GM23338 (cell line): ENCODE data around the gene MYO1D. TPM values are rescaled to one million over a fixed set of nuclear protein-coding genes. Genes with fewer than 3 reads are reported as not detected.

Experiments used
- ATAC-seq: fragments of 200-7000 bp; cut with Tn5 transposase; 3 replicates; pipeline ENCODE4 v1.9.1; 2020
- DNase-seq: peaks from one replicate; pipeline ENCODE4 v3.0.0-alpha.2; 2015; ENCODE audit warnings: low spot score
- H2AFZ ChIP-seq: fragments of 200-600 bp; sonication (generic); 2 replicates; pipeline ENCODE4 v1.8.0; 2016; ENCODE audit warnings: antibody characterized with exemption, mild to moderate bottlenecking, moderate library complexity
- H3F3A ChIP-seq: fragments of 200-600 bp; sonication (generic); replicated peaks from 2 replicates; pipeline ENCODE4 v1.8.0; 2017; ENCODE audit warnings: antibody characterized with exemption, mixed run types, low read depth
- H3K27ac ChIP-seq: fragments of 200-600 bp; sonication (generic); 2 replicates; pipeline ENCODE4 v1.6.1; 2016; ENCODE audit warnings: low read depth
- H3K27me3 ChIP-seq: fragments of 200-600 bp; sonication (generic); 2 replicates; pipeline ENCODE4 v1.8.0; 2016; ENCODE audit warnings: mild to moderate bottlenecking, mixed run types, moderate library complexity; ENCODE audit not compliant: insufficient read depth
- H3K36me3 ChIP-seq: fragments of 200-600 bp; sonication (generic); 2 replicates; pipeline ENCODE4 v1.8.0; 2016; ENCODE audit warnings: mild to moderate bottlenecking; ENCODE audit not compliant: insufficient read depth
- H3K4me1 ChIP-seq: fragments of 200-600 bp; sonication (generic); 2 replicates; pipeline ENCODE4 v1.8.0; 2016; ENCODE audit warnings: mild to moderate bottlenecking, moderate library complexity; ENCODE audit not compliant: insufficient read depth
- H3K4me2 ChIP-seq: fragments of 200-600 bp; sonication (generic); 2 replicates; pipeline ENCODE4 v1.7.1; 2017; ENCODE audit warnings: mixed run types
- H3K4me3 ChIP-seq: fragments of 200-600 bp; sonication (generic); 2 replicates; pipeline ENCODE4 v1.6.1; 2016; ENCODE audit warnings: mixed run types
- H3K79me2 ChIP-seq: fragments of 200-600 bp; sonication (generic); replicated peaks from 2 replicates; pipeline ENCODE4 v1.8.0; 2017; ENCODE audit warnings: mild to moderate bottlenecking; ENCODE audit not compliant: insufficient read depth
- H3K9me2 ChIP-seq: fragments of 200-600 bp; sonication (generic); 2 replicates; pipeline ENCODE4 v1.8.0; 2017; ENCODE audit not compliant: insufficient read depth
- H4K20me1 ChIP-seq: fragments of 200-600 bp; sonication (generic); replicated peaks from 2 replicates; pipeline ENCODE4 v1.8.0; 2017; ENCODE audit warnings: mild to moderate bottlenecking; ENCODE audit not compliant: insufficient read depth
- H3K27ac Mint-ChIP-seq: 2 replicates; pipeline ENCODE4 v1.8.0; 2020; ENCODE audit warnings: inconsistent platforms, mild to moderate bottlenecking, moderate library complexity, mixed read lengths
- H3K27me3 Mint-ChIP-seq: 3 replicates; pipeline ENCODE4 v1.8.0; 2022; ENCODE audit warnings: low read depth, mild to moderate bottlenecking, moderate library complexity, mixed read lengths, inconsistent platforms; ENCODE audit not compliant: insufficient read depth, poor library complexity
- H3K36me3 Mint-ChIP-seq: 3 replicates; pipeline ENCODE4 v1.8.0; 2021; ENCODE audit warnings: low read depth, mild to moderate bottlenecking, inconsistent platforms, moderate library complexity, mixed read lengths
- H3K4me1 Mint-ChIP-seq: 3 replicates; pipeline ENCODE4 v1.8.0; 2020; ENCODE audit warnings: mild to moderate bottlenecking, inconsistent platforms, mixed read lengths
- H3K4me3 Mint-ChIP-seq: 3 replicates; pipeline ENCODE4 v1.8.0; 2021; ENCODE audit warnings: moderate library complexity, mild to moderate bottlenecking, inconsistent platforms, mixed read lengths
- H3K9me3 Mint-ChIP-seq: 3 replicates; pipeline ENCODE4 v1.8.0; 2020; ENCODE audit warnings: moderate library complexity, mild to moderate bottlenecking, inconsistent platforms, mixed read lengths
- CREB1 ChIP-seq: fragments of 250-450 bp; sonication (Bioruptor Pico); IDR thresholded peaks from 2 replicates; pipeline ENCODE4 v1.5.0; 2020; ENCODE audit warnings: low read depth, mild to moderate bottlenecking, moderate library complexity
- EZH2 ChIP-seq: fragments of 200-600 bp; sonication (generic); IDR thresholded peaks from one replicate; pipeline ENCODE4 v1.8.0; 2017; ENCODE audit warnings: antibody characterized with exemption, mild to moderate bottlenecking, low read depth; ENCODE audit not compliant: unreplicated experiment
- NANOG ChIP-seq: IDR thresholded peaks from 2 replicates; pipeline ENCODE4 v1.6.1; 2016; ENCODE audit warnings: antibody characterized with exemption, borderline replicate concordance
- POLR2AphosphoS5 ChIP-seq: IDR thresholded peaks from 2 replicates; pipeline ENCODE4 v1.6.1; 2016; ENCODE audit warnings: antibody characterized with exemption, low read depth
- ZNF114 ChIP-seq: fragments of 250-450 bp; sonication (Bioruptor Pico); IDR thresholded peaks from 2 replicates; pipeline ENCODE4 v1.5.0; 2020; ENCODE audit warnings: mild to moderate bottlenecking, moderate library complexity
- ZNF331 ChIP-seq: fragments of 250-450 bp; sonication (Bioruptor Pico); IDR thresholded peaks from 2 replicates; pipeline ENCODE4 v1.5.0; 2020; ENCODE audit warnings: low read depth, mild to moderate bottlenecking, moderate library complexity
- polyA plus RNA-seq: library from polyadenylated mRNA; unstranded; fragments of >200 nt; fragmentation: Nextera tagmentation; extraction: Ambion mirVana; gene quantifications from 2 replicates; pipeline ENCODE4 v1.2.1, GENCODE V29; 2016
- total RNA-seq: library from RNA; depleted of rRNA; stranded (reverse); fragments of >200 nt; shearing (Covaris generic); gene quantifications from 2 replicates; pipeline ENCODE4 v1.2.3, GENCODE V29; 2014
- TF ChIP-seq, protein P1 (sequence below): IDR thresholded peaks from one replicate; pipeline ENCODE4 v1.6.1; 2018; ENCODE audit warnings: antibody characterized with exemption; ENCODE audit not compliant: unreplicated experiment
- TF ChIP-seq, protein P2 (sequence below): IDR thresholded peaks from 2 replicates; pipeline ENCODE4 v1.6.1; 2016; ENCODE audit warnings: antibody characterized with exemption
- TF ChIP-seq, protein P3 (sequence below): fragments of 250-450 bp; sonication (Bioruptor Pico); IDR thresholded peaks from 2 replicates; pipeline ENCODE4 v1.5.0; 2020; ENCODE audit warnings: mild to moderate bottlenecking, moderate library complexity

The MYO1D gene
- total and polyA plus RNA-seq, 2 experiments from 2014 or later, result 8.6 to 28.6 TPM

DNA sequence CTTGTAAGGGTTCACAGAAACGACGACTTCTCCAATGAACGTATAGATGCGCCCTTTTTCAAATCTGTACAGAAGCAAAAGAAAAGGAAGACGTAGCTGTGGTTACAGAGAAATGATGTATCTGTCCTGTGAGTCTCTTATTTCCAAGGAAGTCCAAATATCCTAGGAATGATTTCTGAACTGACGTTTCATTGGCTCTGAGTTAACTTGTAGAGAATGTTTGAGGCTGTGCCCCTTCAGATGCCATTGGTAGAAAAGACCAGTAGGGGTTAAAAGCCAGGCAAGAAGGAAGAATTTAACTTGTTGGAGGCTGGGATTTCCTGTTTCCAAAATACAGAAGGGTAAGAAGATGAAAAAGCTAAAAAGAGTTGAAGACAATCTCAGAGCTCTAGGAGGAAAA lies 96.2 kb downstream of the MYO1D start:
- Mint-ChIP-seq H3K4me3 (no peak overlapping the region), H3K27me3 (peaks cover 1% of the 10 kb centered on the region), H3K4me1 (peaks cover 7% of the 10 kb centered on the region; the same call in 2 of the 3 replicates), H3K27ac (no peak overlapping the region), H3K36me3 (no peaks in the 10 kb centered on the region), H3K9me3 (no peaks in the 10 kb centered on the region)
- H3K27me3 ChIP-seq, result no peaks in the 10 kb centered on the region
- no peaks in the 10 kb centered on the region for H3K9me2 ChIP-seq
- no peaks in the 10 kb centered on the region for H3K36me3 ChIP-seq
- H4K20me1 ChIP-seq, result no peaks in the 10 kb centered on the region
- peak; percentile 48 for DNase-seq
- H3K4me2 ChIP-seq, result no peak overlapping the region
- TF ChIP-seq, protein P1, sequence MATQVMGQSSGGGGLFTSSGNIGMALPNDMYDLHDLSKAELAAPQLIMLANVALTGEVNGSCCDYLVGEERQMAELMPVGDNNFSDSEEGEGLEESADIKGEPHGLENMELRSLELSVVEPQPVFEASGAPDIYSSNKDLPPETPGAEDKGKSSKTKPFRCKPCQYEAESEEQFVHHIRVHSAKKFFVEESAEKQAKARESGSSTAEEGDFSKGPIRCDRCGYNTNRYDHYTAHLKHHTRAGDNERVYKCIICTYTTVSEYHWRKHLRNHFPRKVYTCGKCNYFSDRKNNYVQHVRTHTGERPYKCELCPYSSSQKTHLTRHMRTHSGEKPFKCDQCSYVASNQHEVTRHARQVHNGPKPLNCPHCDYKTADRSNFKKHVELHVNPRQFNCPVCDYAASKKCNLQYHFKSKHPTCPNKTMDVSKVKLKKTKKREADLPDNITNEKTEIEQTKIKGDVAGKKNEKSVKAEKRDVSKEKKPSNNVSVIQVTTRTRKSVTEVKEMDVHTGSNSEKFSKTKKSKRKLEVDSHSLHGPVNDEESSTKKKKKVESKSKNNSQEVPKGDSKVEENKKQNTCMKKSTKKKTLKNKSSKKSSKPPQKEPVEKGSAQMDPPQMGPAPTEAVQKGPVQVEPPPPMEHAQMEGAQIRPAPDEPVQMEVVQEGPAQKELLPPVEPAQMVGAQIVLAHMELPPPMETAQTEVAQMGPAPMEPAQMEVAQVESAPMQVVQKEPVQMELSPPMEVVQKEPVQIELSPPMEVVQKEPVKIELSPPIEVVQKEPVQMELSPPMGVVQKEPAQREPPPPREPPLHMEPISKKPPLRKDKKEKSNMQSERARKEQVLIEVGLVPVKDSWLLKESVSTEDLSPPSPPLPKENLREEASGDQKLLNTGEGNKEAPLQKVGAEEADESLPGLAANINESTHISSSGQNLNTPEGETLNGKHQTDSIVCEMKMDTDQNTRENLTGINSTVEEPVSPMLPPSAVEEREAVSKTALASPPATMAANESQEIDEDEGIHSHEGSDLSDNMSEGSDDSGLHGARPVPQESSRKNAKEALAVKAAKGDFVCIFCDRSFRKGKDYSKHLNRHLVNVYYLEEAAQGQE, result no peak
- TF ChIP-seq CREB1 (CRISPR knock-in tag), result no peak
- no peak for TF ChIP-seq ZNF114 (CRISPR knock-in tag)
- TF ChIP-seq, protein P2, sequence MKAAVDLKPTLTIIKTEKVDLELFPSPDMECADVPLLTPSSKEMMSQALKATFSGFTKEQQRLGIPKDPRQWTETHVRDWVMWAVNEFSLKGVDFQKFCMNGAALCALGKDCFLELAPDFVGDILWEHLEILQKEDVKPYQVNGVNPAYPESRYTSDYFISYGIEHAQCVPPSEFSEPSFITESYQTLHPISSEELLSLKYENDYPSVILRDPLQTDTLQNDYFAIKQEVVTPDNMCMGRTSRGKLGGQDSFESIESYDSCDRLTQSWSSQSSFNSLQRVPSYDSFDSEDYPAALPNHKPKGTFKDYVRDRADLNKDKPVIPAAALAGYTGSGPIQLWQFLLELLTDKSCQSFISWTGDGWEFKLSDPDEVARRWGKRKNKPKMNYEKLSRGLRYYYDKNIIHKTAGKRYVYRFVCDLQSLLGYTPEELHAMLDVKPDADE, result no peak
- H3K79me2 ChIP-seq, result no peaks in the 10 kb centered on the region
- H3K4me3 ChIP-seq, result no peak overlapping the region
- ATAC-seq, result no peak
- no peak overlapping the region for H3K27ac ChIP-seq
- H2AFZ ChIP-seq, result no peak overlapping the region
- no peaks in the 10 kb centered on the region for H3F3A ChIP-seq
- no peaks in the 10 kb centered on the region for H3K4me1 ChIP-seq

DNA sequence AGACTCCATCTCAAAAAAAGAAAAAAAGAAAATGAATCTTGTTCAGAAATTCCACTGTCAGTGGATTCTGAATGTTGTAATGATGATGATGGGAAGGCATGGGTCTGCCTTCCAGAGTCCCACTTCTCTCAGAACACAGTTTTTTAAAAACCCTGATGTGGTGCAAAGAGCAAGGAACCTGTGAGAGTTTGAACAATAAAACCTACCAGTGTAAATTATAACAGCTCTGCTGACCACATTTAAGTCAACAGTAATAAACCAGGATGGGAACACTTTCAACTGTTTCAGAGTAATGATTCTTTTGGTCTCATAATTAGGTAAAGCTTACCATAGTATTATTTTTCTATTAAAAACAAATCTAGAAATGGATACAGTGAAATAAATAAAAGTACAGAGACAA lies 99.0 kb downstream of the MYO1D start:
- Histone ChIP-seq H3K4me2 (no peak overlapping the region), H3K9me2 (no peaks in the 10 kb centered on the region), H3K27ac (no peak overlapping the region), H3F3A (no peaks in the 10 kb centered on the region), H3K36me3 (no peaks in the 10 kb centered on the region), H3K27me3 (no peaks in the 10 kb centered on the region), H3K79me2 (no peaks in the 10 kb centered on the region), H2AFZ (no peak overlapping the region), H3K4me1 (no peaks in the 10 kb centered on the region), H4K20me1 (no peaks in the 10 kb centered on the region), H3K4me3 (no peak overlapping the region)
- ATAC-seq (no peak), DNase-seq (no peak)
- no peak for TF ChIP-seq NANOG
- no peak for TF ChIP-seq POLR2AphosphoS5
- TF ChIP-seq, protein P3, sequence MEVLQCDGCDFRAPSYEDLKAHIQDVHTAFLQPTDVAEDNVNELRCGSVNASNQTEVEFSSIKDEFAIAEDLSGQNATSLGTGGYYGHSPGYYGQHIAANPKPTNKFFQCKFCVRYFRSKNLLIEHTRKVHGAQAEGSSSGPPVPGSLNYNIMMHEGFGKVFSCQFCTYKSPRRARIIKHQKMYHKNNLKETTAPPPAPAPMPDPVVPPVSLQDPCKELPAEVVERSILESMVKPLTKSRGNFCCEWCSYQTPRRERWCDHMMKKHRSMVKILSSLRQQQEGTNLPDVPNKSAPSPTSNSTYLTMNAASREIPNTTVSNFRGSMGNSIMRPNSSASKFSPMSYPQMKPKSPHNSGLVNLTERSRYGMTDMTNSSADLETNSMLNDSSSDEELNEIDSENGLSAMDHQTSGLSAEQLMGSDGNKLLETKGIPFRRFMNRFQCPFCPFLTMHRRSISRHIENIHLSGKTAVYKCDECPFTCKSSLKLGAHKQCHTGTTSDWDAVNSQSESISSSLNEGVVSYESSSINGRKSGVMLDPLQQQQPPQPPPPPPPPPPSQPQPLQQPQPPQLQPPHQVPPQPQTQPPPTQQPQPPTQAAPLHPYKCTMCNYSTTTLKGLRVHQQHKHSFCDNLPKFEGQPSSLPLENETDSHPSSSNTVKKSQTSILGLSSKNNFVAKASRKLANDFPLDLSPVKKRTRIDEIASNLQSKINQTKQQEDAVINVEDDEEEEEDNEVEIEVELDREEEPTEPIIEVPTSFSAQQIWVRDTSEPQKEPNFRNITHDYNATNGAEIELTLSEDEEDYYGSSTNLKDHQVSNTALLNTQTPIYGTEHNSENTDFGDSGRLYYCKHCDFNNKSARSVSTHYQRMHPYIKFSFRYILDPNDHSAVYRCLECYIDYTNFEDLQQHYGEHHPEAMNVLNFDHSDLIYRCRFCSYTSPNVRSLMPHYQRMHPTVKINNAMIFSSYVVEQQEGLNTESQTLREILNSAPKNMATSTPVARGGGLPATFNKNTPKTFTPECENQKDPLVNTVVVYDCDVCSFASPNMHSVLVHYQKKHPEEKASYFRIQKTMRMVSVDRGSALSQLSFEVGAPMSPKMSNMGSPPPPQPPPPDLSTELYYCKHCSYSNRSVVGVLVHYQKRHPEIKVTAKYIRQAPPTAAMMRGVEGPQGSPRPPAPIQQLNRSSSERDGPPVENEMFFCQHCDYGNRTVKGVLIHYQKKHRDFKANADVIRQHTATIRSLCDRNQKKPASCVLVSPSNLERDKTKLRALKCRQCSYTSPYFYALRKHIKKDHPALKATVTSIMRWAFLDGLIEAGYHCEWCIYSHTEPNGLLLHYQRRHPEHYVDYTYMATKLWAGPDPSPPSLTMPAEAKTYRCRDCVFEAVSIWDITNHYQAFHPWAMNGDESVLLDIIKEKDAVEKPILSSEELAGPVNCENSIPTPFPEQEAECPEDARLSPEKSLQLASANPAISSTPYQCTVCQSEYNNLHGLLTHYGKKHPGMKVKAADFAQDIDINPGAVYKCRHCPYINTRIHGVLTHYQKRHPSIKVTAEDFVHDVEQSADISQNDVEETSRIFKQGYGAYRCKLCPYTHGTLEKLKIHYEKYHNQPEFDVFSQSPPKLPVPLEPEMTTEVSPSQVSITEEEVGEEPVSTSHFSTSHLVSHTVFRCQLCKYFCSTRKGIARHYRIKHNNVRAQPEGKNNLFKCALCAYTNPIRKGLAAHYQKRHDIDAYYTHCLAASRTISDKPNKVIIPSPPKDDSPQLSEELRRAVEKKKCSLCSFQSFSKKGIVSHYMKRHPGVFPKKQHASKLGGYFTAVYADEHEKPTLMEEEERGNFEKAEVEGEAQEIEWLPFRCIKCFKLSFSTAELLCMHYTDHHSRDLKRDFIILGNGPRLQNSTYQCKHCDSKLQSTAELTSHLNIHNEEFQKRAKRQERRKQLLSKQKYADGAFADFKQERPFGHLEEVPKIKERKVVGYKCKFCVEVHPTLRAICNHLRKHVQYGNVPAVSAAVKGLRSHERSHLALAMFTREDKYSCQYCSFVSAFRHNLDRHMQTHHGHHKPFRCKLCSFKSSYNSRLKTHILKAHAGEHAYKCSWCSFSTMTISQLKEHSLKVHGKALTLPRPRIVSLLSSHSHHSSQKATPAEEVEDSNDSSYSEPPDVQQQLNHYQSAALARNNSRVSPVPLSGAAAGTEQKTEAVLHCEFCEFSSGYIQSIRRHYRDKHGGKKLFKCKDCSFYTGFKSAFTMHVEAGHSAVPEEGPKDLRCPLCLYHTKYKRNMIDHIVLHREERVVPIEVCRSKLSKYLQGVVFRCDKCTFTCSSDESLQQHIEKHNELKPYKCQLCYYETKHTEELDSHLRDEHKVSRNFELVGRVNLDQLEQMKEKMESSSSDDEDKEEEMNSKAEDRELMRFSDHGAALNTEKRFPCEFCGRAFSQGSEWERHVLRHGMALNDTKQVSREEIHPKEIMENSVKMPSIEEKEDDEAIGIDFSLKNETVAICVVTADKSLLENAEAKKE (CRISPR knock-in tag), result no peak
- TF ChIP-seq, protein P2, result no peak
- TF ChIP-seq ZNF331 (CRISPR knock-in tag), result no peak
- no peak for TF ChIP-seq EZH2
- TF ChIP-seq CREB1 (CRISPR knock-in tag), result no peak
- H3K4me1 Mint-ChIP-seq, result peaks cover 18% of the 10 kb centered on the region
- no peak overlapping the region for H3K27ac Mint-ChIP-seq
- peaks cover 8% of the 10 kb centered on the region; the same call in 2 of the 3 replicates for H3K36me3 Mint-ChIP-seq
- peaks cover 4% of the 10 kb centered on the region for H3K27me3 Mint-ChIP-seq
- peaks cover 4% of the 10 kb centered on the region; the same call in 2 of the 3 replicates for H3K9me3 Mint-ChIP-seq
- no peak overlapping the region for H3K4me3 Mint-ChIP-seq
